Smooth muscle cell (in vitro differentiated cells): ENCODE measurements around the gene CHAD. TPM values are rescaled to one million over a fixed set of nuclear protein-coding genes. Genes with fewer than 3 reads are reported as not detected.

Source experiments
- DNase-seq: peaks from one replicate; lab custom pipeline; 2025; ENCODE audit not compliant: unreplicated experiment; lab: John Stamatoyannopoulos, UW
- H2AFZ ChIP-seq: fragments of 200-600 bp; sonication (generic); 2 replicates; pipeline ENCODE4 v1.6.0; 2016; ENCODE audit warnings: antibody characterized with exemption, low read depth, mild to moderate bottlenecking
- H3F3A ChIP-seq: fragments of 200-600 bp; sonication (generic); 2 replicates; pipeline ENCODE4 v1.6.0; 2017; ENCODE audit warnings: antibody characterized with exemption, low read depth
- H3K27ac ChIP-seq: fragments of 200-600 bp; sonication (generic); 2 replicates; pipeline ENCODE4 v1.5.1; 2016; ENCODE audit warnings: low read depth, mild to moderate bottlenecking
- H3K27me3 ChIP-seq: fragments of 200-600 bp; sonication (generic); 2 replicates; pipeline ENCODE4 v1.6.1; 2016; ENCODE audit warnings: low read depth, mild to moderate bottlenecking
- H3K36me3 ChIP-seq: fragments of 200-600 bp; sonication (generic); 2 replicates; pipeline ENCODE4 v1.5.1; 2016; ENCODE audit warnings: low read depth
- H3K4me1 ChIP-seq: fragments of 200-600 bp; sonication (generic); 2 replicates; pipeline ENCODE4 v1.5.1; 2016; ENCODE audit warnings: low read depth
- H3K4me2 ChIP-seq: fragments of 200-600 bp; sonication (generic); 2 replicates; pipeline ENCODE4 v1.6.0; 2016; ENCODE audit warnings: mild to moderate bottlenecking
- H3K4me3 ChIP-seq: fragments of 200-600 bp; sonication (generic); 2 replicates; pipeline ENCODE4 v1.5.1; 2016; ENCODE audit warnings: mild to moderate bottlenecking
- H3K79me2 ChIP-seq: fragments of 200-600 bp; sonication (generic); 2 replicates; pipeline ENCODE4 v1.6.0; 2016; ENCODE audit warnings: low read depth, mild to moderate bottlenecking
- H3K9ac ChIP-seq: fragments of 200-600 bp; sonication (generic); 2 replicates; pipeline ENCODE4 v1.6.0; 2016; ENCODE audit warnings: low read depth
- H3K9me3 ChIP-seq: fragments of 200-600 bp; sonication (generic); replicated peaks from 2 replicates; pipeline ENCODE4 v1.5.1; 2016; ENCODE audit warnings: low read depth
- H4K20me1 ChIP-seq: fragments of 200-600 bp; sonication (generic); 2 replicates; pipeline ENCODE4 v1.6.0; 2016; ENCODE audit warnings: low read depth
- CTCF ChIP-seq: fragments of 200-600 bp; sonication (generic); IDR thresholded peaks from 2 replicates; pipeline ENCODE4 v1.5.1; 2017; ENCODE audit warnings: borderline replicate concordance, mild to moderate bottlenecking, antibody characterized with exemption; ENCODE audit not compliant: insufficient read depth, poor library complexity, severe bottlenecking
- WGBS: methylation state at CpG from one replicate; pipeline ENCODE4 v1.1.7; 2016; ENCODE audit warnings: low lambda C conversion rate; 5-methylcytosine and 5-hydroxymethylcytosine counted together
- polyA plus RNA-seq: library from polyadenylated mRNA; unstranded; fragments of >200 nt; fragmentation: Nextera tagmentation; extraction: Ambion mirVana; gene quantifications from 2 replicates; pipeline ENCODE4 v1.2.1, GENCODE V29; 2016
- total RNA-seq: library from RNA; depleted of rRNA; stranded (reverse); fragments of >200 nt; gene quantifications from 2 replicates; pipeline ENCODE4 v1.2.3, GENCODE V29; 2014

The CHAD gene
- total and polyA plus RNA-seq, 2 experiments from 2014 or later, result 0.43 TPM; not detected in 1

- 100% methylated on average over 4 of the region's 4 CpGs for WGBS
- no peaks in the 10 kb centered on the region for H3K27me3 ChIP-seq
- no peak for DNase-seq
- H4K20me1 ChIP-seq, result peaks cover 8% of the 10 kb centered on the region
- H3K4me3 ChIP-seq, result no peak overlapping the region
- H3K9me3 ChIP-seq, result no peaks in the 10 kb centered on the region
- no peak overlapping the region for H3K4me2 ChIP-seq
- H2AFZ ChIP-seq, result no peak overlapping the region
- no peak for TF ChIP-seq CTCF
- H3K36me3 ChIP-seq, result no peaks in the 10 kb centered on the region
- H3K4me1 ChIP-seq, result no peaks in the 10 kb centered on the region
- no peak overlapping the region for H3K9ac ChIP-seq
- no peaks in the 10 kb centered on the region for H3K79me2 ChIP-seq
- no peaks in the 10 kb centered on the region for H3F3A ChIP-seq
- no peak overlapping the region for H3K27ac ChIP-seq
Observed at GRCh38 chr17:50437409-50437808, 31.3 kb downstream of the CHAD start.

- Histone ChIP-seq H3K9ac (no peak overlapping the region), H4K20me1 (peaks cover 10% of the 10 kb centered on the region), H3F3A (no peaks in the 10 kb centered on the region), H3K36me3 (no peaks in the 10 kb centered on the region), H3K79me2 (no peaks in the 10 kb centered on the region), H3K27me3 (no peaks in the 10 kb centered on the region), H3K27ac (no peak overlapping the region), H3K4me3 (no peak overlapping the region), H3K4me1 (no peaks in the 10 kb centered on the region), H2AFZ (no peak overlapping the region), H3K9me3 (no peaks in the 10 kb centered on the region), H3K4me2 (no peak overlapping the region)
- WGBS, result 71% methylated on average over 4 of the region's 4 CpGs
- TF ChIP-seq CTCF, result no peak
- no peak for DNase-seq
Observed at GRCh38 chr17:50432125-50432762, 36.4 kb downstream of the CHAD start.

- no peak for DNase-seq
- Histone ChIP-seq H3K4me1 (peaks cover 8% of the 10 kb centered on the region), H4K20me1 (peaks cover 10% of the 10 kb centered on the region), H2AFZ (no peak overlapping the region), H3K4me3 (no peak overlapping the region), H3K4me2 (no peak overlapping the region), H3K36me3 (no peaks in the 10 kb centered on the region), H3K27me3 (no peaks in the 10 kb centered on the region), H3F3A (peaks cover 4% of the 10 kb centered on the region), H3K79me2 (no peaks in the 10 kb centered on the region), H3K27ac (no peak overlapping the region), H3K9ac (no peak overlapping the region), H3K9me3 (no peaks in the 10 kb centered on the region)
- 66% methylated on average over 4 of the region's 4 CpGs for WGBS
- no peak for TF ChIP-seq CTCF
Observed at GRCh38 chr17:50430821-50431618, 37.7 kb downstream of the CHAD start.
